Activated B cell treated with CpG ODN at 0.5 μM for 24 hours (primary cell): ENCODE results near the gene NLRP6. TPM values are rescaled to one million over a fixed set of nuclear protein-coding genes. Genes with fewer than 3 reads are reported as not detected.

Source experiments
- ATAC-seq: fragments of 200-7000 bp; cut with Tn5 transposase; one replicate; pipeline ENCODE4 v1.10.0; 2021; ENCODE audit warnings: low read depth, mild to moderate bottlenecking, moderate library complexity
- CTCF ChIA-PET: fragments of 350-600 bp; sonication (Branson Sonifier 250); formaldehyde crosslinking; loops from one replicate; lab custom pipeline; 2021; ENCODE audit warnings: antibody characterized with exemption; lab: Charles Lee
- POLR2A ChIA-PET: fragments of 350-600 bp; sonication (Branson Sonifier 250); formaldehyde crosslinking; loops from one replicate; lab custom pipeline; 2021; ENCODE audit warnings: antibody characterized with exemption; lab: Charles Lee
- DNase-seq: peaks from one replicate; pipeline ENCODE4 v3.0.0; 2022
- H3K27ac Mint-ChIP-seq: one replicate; pipeline ENCODE4 v1.8.0; 2020; ENCODE audit warnings: mixed read lengths
- H3K27me3 Mint-ChIP-seq: one replicate; pipeline ENCODE4 v1.8.0; 2021; ENCODE audit warnings: mixed read lengths
- H3K36me3 Mint-ChIP-seq: one replicate; pipeline ENCODE4 v1.8.0; 2021; ENCODE audit warnings: low read depth, mixed read lengths
- H3K4me1 Mint-ChIP-seq: one replicate; pipeline ENCODE4 v1.8.0; 2021; ENCODE audit warnings: mixed read lengths
- H3K4me3 Mint-ChIP-seq: one replicate; pipeline ENCODE4 v1.8.0; 2020; ENCODE audit warnings: mild to moderate bottlenecking, mixed read lengths
- H3K9me3 Mint-ChIP-seq: one replicate; pipeline ENCODE4 v1.8.0; 2020; ENCODE audit warnings: mixed read lengths
- intact Hi-C: fragments of 100-400 bp; cut with micrococcal nuclease; formaldehyde crosslinking; loops from one replicate; pipeline ENCODE4 v1.15.1; 2024
- total RNA-seq: library from RNA; stranded (reverse); gene quantifications from 2 replicates; pipeline ENCODE4 v1.2.3, GENCODE V29; 2022
- TF ChIP-seq, protein P1 (sequence below): fragments of 200-600 bp; IDR thresholded peaks from one replicate; pipeline ENCODE4 v1.8.0; 2022; ENCODE audit warnings: antibody characterized with exemption, mild to moderate bottlenecking

NLRP6 gene
- 0.46 and 0.64 TPM in 2 replicates for total RNA-seq

DNA sequence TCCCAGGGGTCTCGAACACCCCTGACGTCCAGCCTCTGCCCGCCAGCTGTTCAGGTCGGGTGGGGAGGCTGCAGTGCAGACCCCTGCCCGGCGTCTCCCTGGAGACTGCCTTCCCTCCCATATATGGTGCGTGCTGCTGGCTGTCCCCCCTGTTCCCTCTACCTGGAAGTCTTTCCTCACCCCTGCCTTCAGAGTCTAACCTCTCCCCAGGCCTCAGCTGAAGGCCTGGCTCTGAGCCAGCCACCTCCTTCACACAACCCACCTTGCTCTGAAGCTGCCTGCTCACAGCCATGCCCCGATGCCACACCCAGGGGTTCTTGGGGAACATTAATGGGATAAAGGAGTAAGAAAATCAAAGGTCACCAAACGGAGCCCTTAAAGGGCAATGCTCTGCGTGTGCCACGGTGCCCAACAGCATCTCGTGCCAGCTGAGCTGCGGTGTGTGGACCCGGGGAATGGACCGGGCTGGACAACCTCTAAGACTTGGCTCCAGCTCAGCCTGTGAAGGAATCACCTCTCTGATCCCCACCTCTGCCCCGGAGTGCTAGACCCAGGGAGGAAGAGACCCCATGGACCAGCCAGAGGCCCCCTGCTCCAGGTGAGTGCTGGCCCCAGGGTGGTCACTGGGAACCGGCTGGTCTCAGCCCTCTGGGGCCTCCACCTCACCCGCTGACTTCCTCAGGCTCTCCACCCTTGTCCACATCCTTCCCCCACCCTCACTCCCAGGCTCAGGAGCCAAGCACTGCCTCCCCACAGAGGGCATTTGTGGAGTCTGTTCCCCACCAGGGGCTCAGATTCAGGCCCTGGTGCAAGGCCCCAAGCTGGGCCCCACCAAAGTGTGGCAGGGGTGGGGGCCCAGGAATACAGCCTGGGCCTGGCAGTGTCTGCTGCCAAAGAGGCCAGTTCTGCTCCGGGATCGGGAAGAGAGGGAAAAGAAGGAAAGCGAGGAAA, at the start of gene NLRP6:
TSS of gene NLRP6 (plus strand) at position 407 of the 951 bp plus-strand sequence. CDS start at position 570, 163 bp downstream.
- ATAC-seq: no peak
- intact Hi-C loops: no loop called here
- H3K9me3 Mint-ChIP-seq: peaks cover 3% of the 10 kb centered on the region
- H3K4me1 Mint-ChIP-seq: peaks cover 36% of the 10 kb centered on the region
- TF ChIP-seq, protein P1, sequence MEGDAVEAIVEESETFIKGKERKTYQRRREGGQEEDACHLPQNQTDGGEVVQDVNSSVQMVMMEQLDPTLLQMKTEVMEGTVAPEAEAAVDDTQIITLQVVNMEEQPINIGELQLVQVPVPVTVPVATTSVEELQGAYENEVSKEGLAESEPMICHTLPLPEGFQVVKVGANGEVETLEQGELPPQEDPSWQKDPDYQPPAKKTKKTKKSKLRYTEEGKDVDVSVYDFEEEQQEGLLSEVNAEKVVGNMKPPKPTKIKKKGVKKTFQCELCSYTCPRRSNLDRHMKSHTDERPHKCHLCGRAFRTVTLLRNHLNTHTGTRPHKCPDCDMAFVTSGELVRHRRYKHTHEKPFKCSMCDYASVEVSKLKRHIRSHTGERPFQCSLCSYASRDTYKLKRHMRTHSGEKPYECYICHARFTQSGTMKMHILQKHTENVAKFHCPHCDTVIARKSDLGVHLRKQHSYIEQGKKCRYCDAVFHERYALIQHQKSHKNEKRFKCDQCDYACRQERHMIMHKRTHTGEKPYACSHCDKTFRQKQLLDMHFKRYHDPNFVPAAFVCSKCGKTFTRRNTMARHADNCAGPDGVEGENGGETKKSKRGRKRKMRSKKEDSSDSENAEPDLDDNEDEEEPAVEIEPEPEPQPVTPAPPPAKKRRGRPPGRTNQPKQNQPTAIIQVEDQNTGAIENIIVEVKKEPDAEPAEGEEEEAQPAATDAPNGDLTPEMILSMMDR: no peak
- H3K36me3 Mint-ChIP-seq: no peaks in the 10 kb centered on the region
- H3K4me3 Mint-ChIP-seq: no peak within 1 kb of the TSS
- DNase-seq: no peak
- POLR2A ChIA-PET: interaction anchor here (0.8 to 6.5 kb wide), 8 partner anchors 9 to 170 kb away, joined by 3 to 74 read pairs (median 5); partner anchors contain the start of genes BET1L, PGGHG and RIC8A
- CTCF ChIA-PET: interaction anchor here (0.7 to 3.5 kb wide), 3 partner anchors 27 to 170 kb away, joined by 3 to 21 read pairs (median 3); no protein-coding TSS in a partner anchor
- peak within 1 kb of the TSS; percentile 62 for H3K27ac Mint-ChIP-seq
- peaks cover 18% of the 10 kb centered on the region for H3K27me3 Mint-ChIP-seq

DNA sequence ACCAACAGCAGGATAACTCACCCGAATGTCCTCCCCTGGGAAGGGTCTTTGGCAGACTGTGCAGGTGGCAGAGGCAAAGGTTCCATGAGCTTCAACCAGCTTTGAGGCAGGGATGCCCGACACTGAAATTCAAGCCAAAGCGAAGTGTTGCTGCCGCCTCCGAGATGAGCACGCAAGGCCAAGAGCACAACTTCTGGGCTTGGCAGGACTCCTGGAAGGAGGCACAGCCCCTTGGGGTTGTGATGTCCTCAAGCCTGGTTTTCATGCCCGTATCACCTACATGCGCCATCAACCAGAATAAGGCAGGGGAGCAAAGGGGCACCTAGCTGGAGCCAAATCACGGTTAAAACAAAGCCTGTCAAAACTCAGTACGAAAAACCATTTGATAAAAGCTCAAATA, 47.8 kb upstream of the NLRP6 start:
- Mint-ChIP-seq H3K4me3 (no peak overlapping the region), H3K27me3 (no peaks in the 10 kb centered on the region), H3K9me3 (no peaks in the 10 kb centered on the region), H3K36me3 (peaks cover 21% of the 10 kb centered on the region), H3K4me1 (peaks cover 12% of the 10 kb centered on the region), H3K27ac (no peak overlapping the region)
- ChIA-PET POLR2A (interaction anchor here (1.1 kb wide), 1 partner anchor 37 kb away, joined by 3 read pairs; no protein-coding TSS in a partner anchor), CTCF (interaction anchor here (1.3 kb wide), 1 partner anchor 23 kb away, joined by 3 read pairs; the partner anchor contains the start of genes BET1L and RIC8A)
- TF ChIP-seq, protein P1: no peak
- intact Hi-C loops: no loop called here
- DNase-seq (no peak), ATAC-seq (no peak)

DNA sequence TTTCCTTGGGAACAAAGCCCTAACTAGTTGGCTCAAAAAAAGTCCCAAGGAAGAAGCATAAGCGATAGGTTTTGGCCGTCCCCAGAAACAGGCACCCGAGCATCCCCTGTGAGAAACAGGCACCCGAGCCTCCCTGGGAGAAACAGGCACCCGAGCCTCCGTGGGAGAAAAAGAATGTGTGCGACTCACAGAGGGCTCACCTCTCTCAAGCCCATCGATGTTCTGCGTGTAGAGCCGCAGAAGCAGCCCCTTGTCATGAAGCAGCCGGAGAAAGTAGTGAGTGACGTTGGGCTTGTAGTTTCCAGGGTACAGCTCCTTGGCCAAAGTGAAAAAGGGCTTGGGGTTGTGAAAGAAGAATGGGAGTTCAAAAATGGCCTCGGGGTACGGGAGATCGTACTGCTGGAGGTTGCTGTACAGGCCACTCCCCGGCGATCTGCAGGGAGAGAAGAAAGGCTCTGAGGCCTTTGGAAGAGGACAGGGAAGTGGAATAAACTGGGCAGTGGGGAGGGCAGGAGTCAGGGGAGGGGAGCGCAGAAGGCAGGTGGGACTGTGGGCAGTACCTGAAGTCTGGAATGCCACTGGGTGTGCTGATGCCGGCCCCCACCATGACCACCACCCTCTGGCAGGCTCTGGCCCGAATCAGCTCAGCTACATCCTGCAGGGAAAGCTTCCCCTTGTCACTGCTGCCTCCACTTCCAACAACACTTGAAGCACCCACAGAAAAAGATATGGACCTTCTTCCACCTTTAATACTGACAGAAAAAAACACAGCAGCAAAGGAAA, 45.2 kb upstream of the NLRP6 start:
- no peaks in the 10 kb centered on the region for H3K9me3 Mint-ChIP-seq
- H3K4me1 Mint-ChIP-seq: peaks cover 22% of the 10 kb centered on the region
- TF ChIP-seq, protein P1: no peak
- DNase-seq (no peak), ATAC-seq (no peak)
- H3K4me3 Mint-ChIP-seq: no peak overlapping the region
- H3K27me3 Mint-ChIP-seq: no peaks in the 10 kb centered on the region
- CTCF ChIA-PET: interaction anchor here (1.8 kb wide), 1 partner anchor 21 kb away, joined by 5 read pairs; no protein-coding TSS in a partner anchor
- H3K27ac Mint-ChIP-seq: no peak overlapping the region
- POLR2A ChIA-PET: interaction anchor here (1.4 kb wide), 1 partner anchor 26 kb away, joined by 3 read pairs; the partner anchor contains the start of gene BET1L
- H3K36me3 Mint-ChIP-seq: peaks cover 24% of the 10 kb centered on the region
- intact Hi-C loops: no loop called here

DNA sequence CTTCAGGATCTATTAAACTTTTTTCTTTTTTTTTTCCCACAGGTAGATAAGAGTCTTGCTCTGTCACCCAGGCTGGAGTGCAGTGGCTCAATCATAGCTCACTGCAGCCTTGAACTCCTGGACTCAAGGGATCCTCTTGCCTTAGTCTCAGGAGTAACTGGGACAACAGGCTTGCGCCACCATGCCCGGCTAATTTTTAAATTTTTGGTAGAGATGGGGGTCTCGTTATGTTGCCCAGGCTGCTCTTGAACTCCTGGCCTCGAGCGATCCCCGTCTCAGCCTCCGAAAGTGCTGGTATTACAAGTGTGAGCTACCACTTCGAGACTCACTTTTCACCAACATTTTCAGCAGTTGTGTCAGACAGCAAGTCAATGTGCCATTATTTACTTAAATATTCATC, 43.0 kb upstream of the NLRP6 start:
- peaks cover 23% of the 10 kb centered on the region for H3K36me3 Mint-ChIP-seq
- H3K4me3 Mint-ChIP-seq: peak overlapping the region; percentile 90
- no peaks in the 10 kb centered on the region for H3K9me3 Mint-ChIP-seq
- ATAC-seq (no peak), DNase-seq (no peak)
- intact Hi-C loops: loop anchor here (5.0 kb wide), 1 partner anchor 52 kb away; the partner anchor contains the start of gene PGGHG
- H3K4me1 Mint-ChIP-seq: peaks cover 35% of the 10 kb centered on the region
- ChIA-PET POLR2A (interaction anchor here (0.7 to 3.1 kb wide), 3 partner anchors 27 to 28 kb away, joined by 3 to 55 read pairs (median 5); partner anchors contain the start of genes BET1L and RIC8A), CTCF (interaction anchor here (0.8 kb wide), 1 partner anchor 15 kb away, joined by 3 read pairs; no protein-coding TSS in a partner anchor)
- no peak overlapping the region for H3K27ac Mint-ChIP-seq
- TF ChIP-seq, protein P1: no peak
- no peaks in the 10 kb centered on the region for H3K27me3 Mint-ChIP-seq
